ENCODE measurements around the gene TAF10. TPM values are rescaled to one million over a fixed set of nuclear protein-coding genes. Genes with fewer than 3 reads are reported as not detected.

TAF10 gene
- total RNA-seq, 1 donor from 2014 or later: 113 TPM

DNA sequence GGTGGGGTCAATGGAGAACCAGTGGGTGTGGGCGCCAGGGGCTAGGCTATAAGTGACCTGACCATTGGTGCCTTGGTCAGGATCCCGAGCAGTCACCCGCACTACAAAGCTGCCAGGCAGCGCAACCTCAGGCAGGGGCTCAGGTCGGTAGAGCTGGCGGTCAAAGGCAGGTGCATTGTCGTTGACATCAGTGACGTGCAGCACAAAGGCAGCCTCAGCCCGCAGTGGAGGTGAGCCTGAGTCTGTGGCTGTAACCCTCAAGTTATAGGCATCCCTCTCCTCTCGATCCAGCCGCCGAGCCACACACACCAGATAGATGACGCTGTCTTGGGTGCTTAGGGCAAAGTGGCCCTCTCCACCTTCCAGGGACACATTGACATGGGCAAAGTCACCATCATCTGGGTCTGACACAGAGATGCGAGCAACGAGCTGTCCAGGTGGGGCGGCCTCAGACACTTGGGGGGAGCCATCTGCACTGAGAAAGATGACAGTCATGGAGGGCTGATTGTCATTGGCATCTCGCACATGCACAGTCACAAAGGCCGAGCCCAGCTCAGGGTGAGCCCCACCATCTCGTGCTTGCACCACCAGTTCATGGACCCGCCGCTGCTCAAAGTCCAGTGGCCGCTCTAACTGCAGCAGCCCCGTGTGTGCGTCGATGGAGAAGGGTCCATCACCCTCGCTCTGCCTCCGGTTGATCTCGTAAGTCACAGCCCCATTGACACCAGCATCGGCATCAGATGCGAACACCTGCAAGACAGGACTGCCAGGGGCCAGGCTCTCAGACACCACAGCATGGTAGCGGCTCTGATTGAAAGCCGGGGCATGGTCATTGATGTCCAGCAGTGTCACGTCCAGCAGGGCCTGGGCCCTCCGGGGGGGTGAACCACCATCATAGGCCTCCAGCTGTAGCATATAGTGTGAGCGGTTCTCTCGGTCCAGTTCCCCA is 28.3 kb upstream of the TAF10 start:
- TF ChIP-seq, protein P1, sequence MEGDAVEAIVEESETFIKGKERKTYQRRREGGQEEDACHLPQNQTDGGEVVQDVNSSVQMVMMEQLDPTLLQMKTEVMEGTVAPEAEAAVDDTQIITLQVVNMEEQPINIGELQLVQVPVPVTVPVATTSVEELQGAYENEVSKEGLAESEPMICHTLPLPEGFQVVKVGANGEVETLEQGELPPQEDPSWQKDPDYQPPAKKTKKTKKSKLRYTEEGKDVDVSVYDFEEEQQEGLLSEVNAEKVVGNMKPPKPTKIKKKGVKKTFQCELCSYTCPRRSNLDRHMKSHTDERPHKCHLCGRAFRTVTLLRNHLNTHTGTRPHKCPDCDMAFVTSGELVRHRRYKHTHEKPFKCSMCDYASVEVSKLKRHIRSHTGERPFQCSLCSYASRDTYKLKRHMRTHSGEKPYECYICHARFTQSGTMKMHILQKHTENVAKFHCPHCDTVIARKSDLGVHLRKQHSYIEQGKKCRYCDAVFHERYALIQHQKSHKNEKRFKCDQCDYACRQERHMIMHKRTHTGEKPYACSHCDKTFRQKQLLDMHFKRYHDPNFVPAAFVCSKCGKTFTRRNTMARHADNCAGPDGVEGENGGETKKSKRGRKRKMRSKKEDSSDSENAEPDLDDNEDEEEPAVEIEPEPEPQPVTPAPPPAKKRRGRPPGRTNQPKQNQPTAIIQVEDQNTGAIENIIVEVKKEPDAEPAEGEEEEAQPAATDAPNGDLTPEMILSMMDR (IDR thresholded peaks at IDR 0.05; ENCODE audit: insufficient read depth, low read depth, low read length): no peak
- TF ChIP-seq EZH2 (IDR thresholded peaks at IDR 0.05; ENCODE audit: insufficient read depth, low read length): no peak
- H3K27me3 Mint-ChIP-seq (ENCODE audit: low read depth, unreplicated experiment): peaks cover 10% of the 10 kb centered on the region
- DNase-seq (ENCODE audit: low read depth) (no peak), FAIRE-seq (no peak)
- Histone ChIP-seq H3K27ac (ENCODE audit: low read depth, low read length) (no peak overlapping the region), H3K27me3 (ENCODE audit: insufficient read depth, low read length) (peaks cover 10% of the 10 kb centered on the region), H4K20me1 (ENCODE audit: insufficient read depth, low read length) (peaks cover 4% of the 10 kb centered on the region), H2AFZ (ENCODE audit: low read depth, low read length) (no peak overlapping the region), H3K4me2 (ENCODE audit: low read length) (no peak overlapping the region), H3K9me3 (ENCODE audit: insufficient read depth, low read depth, low read length) (no peaks in the 10 kb centered on the region), H3K36me3 (ENCODE audit: insufficient read depth, low read length) (no peaks in the 10 kb centered on the region), H3K4me3 (ENCODE audit: insufficient read depth, low read depth, low read length) (no peak overlapping the region), H3K79me2 (ENCODE audit: insufficient read depth, low read length) (no peaks in the 10 kb centered on the region), H3K4me1 (ENCODE audit: insufficient read depth, low read length) (peaks cover 6% of the 10 kb centered on the region), H3K9ac (ENCODE audit: low read length) (no peak overlapping the region)
- H3K4me3 Mint-ChIP-seq (ENCODE audit: unreplicated experiment): no peak overlapping the region
- H3K9me3 Mint-ChIP-seq (ENCODE audit: unreplicated experiment): peaks cover 2% of the 10 kb centered on the region
- no peak overlapping the region for H3K27ac Mint-ChIP-seq (ENCODE audit: unreplicated experiment)
- no peaks in the 10 kb centered on the region for H3K4me1 Mint-ChIP-seq (ENCODE audit: low read depth, unreplicated experiment)
- no peaks in the 10 kb centered on the region for H3K36me3 Mint-ChIP-seq (ENCODE audit: low read depth, unreplicated experiment)

DNA sequence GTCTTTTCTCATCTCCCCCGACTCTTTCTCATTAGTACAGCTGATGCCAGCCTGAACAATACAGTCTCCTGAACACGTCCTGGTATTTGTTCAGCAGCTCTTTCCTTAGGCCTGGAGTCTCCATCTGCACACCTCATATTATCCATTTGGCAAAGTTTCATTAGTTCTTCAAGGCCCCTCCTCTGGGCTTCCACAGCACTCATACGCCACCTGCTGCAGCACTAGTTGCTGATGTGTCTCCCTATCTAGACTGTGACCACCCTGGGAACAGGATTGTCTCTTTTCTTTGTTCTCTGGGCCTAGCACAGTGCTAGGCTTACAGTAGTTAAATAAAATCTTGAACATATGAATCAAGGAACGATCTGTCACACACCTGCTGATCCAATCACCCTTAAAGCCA is 26.4 kb upstream of the TAF10 start:
- H3K27ac ChIP-seq (ENCODE audit: low read depth, low read length): no peak overlapping the region
- no peak overlapping the region for H3K4me2 ChIP-seq (ENCODE audit: low read length)
- no peak for FAIRE-seq

More for the DNA sequence above, 26.4 kb upstream of the TAF10 start:
- TF ChIP-seq EZH2 (IDR thresholded peaks at IDR 0.05; ENCODE audit: insufficient read depth, low read length): no peak
- TF ChIP-seq, protein P1 (IDR thresholded peaks at IDR 0.05; ENCODE audit: insufficient read depth, low read depth, low read length): no peak
- no peak overlapping the region for H3K4me3 ChIP-seq (ENCODE audit: insufficient read depth, low read depth, low read length)
- H3K9me3 ChIP-seq (ENCODE audit: insufficient read depth, low read depth, low read length): no peaks in the 10 kb centered on the region
- H3K9me3 Mint-ChIP-seq (ENCODE audit: unreplicated experiment): no peaks in the 10 kb centered on the region
- no peak overlapping the region for H3K4me3 Mint-ChIP-seq (ENCODE audit: unreplicated experiment)
- no peak overlapping the region for H2AFZ ChIP-seq (ENCODE audit: low read depth, low read length)
- H3K27me3 Mint-ChIP-seq (ENCODE audit: low read depth, unreplicated experiment): peaks cover 5% of the 10 kb centered on the region
- H3K36me3 ChIP-seq (ENCODE audit: insufficient read depth, low read length): no peaks in the 10 kb centered on the region
- H3K27ac Mint-ChIP-seq (ENCODE audit: unreplicated experiment): no peak overlapping the region
- H3K4me1 Mint-ChIP-seq (ENCODE audit: low read depth, unreplicated experiment): no peaks in the 10 kb centered on the region
- H3K27me3 ChIP-seq (ENCODE audit: insufficient read depth, low read length): no peaks in the 10 kb centered on the region
- H3K4me1 ChIP-seq (ENCODE audit: insufficient read depth, low read length): peaks cover 8% of the 10 kb centered on the region
- H4K20me1 ChIP-seq (ENCODE audit: insufficient read depth, low read length): peaks cover 4% of the 10 kb centered on the region
- no peak overlapping the region for H3K9ac ChIP-seq (ENCODE audit: low read length)
- DNase-seq (ENCODE audit: low read depth): no peak
- H3K79me2 ChIP-seq (ENCODE audit: insufficient read depth, low read length): no peaks in the 10 kb centered on the region
- peaks cover under 1% of the 10 kb centered on the region for H3K36me3 Mint-ChIP-seq (ENCODE audit: low read depth, unreplicated experiment)
